Gastrocnemius medialis (tissue), 4 donors: ENCODE measurements around the gene DDX3X.

Source experiments
- POLR2A ChIP-seq, 2 donors: fragments of 450-650 bp; IDR thresholded peaks; one replicate each; pipeline ENCODE4 v1.6.1; 2017; ENCODE audit warnings: antibody characterized with exemption in 2 of 2, mild to moderate bottlenecking in 2 of 2, moderate library complexity in 2 of 2
- TF ChIP-seq, protein P1 (sequence below), 5 experiments: fragments of 450-650 bp in 3 of 5; fragments of 200-600 bp in 2 of 5; sonication (generic) in 2 of 5; IDR thresholded peaks in 4 of 5; conservative IDR thresholded peaks in 1 of 5; 1 replicate in 4 of 5; 2 replicates in 1 of 5; pipeline ENCODE4 v1.5.1; 2016 to 2019; ENCODE audit warnings: antibody characterized with exemption in 5 of 5, mild to moderate bottlenecking in 3 of 5, moderate library complexity in 3 of 5

DNA sequence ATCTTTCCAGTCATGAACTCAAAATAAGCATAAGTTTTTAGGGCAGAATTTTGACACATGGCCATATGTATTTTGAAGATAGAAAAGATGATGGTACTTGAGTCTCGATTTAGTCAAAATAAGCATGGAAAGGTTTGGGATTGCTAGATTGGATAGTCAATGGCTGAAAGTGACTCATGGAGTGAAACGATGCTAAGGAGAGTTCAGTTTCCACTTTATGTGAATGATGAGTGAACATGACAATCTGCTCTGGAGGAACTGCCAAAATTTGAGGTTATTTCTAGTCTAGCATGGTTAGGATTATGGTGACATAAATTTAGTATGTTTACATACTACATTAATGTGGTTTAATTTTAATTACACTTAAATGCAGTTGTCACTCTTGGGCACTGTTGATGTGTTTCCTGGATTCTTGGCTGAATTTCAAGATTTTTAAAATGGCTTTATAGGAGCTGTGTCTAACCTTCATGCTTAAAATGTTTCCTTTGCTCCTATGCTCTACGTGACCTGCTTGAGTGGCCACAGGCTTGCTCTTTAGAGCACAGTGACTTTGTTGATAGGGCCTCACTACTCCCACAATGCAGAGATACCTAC is 17.1 kb downstream of the DDX3X start:
- TF ChIP-seq POLR2A (IDR thresholded peaks at IDR 0.05), result no peak
- TF ChIP-seq, protein P1, sequence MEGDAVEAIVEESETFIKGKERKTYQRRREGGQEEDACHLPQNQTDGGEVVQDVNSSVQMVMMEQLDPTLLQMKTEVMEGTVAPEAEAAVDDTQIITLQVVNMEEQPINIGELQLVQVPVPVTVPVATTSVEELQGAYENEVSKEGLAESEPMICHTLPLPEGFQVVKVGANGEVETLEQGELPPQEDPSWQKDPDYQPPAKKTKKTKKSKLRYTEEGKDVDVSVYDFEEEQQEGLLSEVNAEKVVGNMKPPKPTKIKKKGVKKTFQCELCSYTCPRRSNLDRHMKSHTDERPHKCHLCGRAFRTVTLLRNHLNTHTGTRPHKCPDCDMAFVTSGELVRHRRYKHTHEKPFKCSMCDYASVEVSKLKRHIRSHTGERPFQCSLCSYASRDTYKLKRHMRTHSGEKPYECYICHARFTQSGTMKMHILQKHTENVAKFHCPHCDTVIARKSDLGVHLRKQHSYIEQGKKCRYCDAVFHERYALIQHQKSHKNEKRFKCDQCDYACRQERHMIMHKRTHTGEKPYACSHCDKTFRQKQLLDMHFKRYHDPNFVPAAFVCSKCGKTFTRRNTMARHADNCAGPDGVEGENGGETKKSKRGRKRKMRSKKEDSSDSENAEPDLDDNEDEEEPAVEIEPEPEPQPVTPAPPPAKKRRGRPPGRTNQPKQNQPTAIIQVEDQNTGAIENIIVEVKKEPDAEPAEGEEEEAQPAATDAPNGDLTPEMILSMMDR (IDR thresholded peaks at IDR 0.05 in 4 of 5, conservative IDR thresholded peaks at IDR 0.05 in 1 of 5), result no peak
